Hematopoietic multipotent progenitor cell treated with erythropoietin and hydrocortisone succinate and interleukin-3 and kit ligand, for 15 days (in vitro differentiated cells): Measurements from ENCODE around the gene S1PR3.

ENCODE experiments used
- DNase-seq: peaks from one replicate; pipeline ENCODE4 v3.0.0-alpha.2; 2015; ENCODE audit warnings: low spot score

S1PR3 gene

GRCh38 chr9:89038382-89039103, 47.3 kb downstream of the S1PR3 start:
- no peak for DNase-seq

- no peak for DNase-seq
Measured at GRCh38 chr9:89039104-89039465, 47.8 kb downstream of the S1PR3 start.

DNA sequence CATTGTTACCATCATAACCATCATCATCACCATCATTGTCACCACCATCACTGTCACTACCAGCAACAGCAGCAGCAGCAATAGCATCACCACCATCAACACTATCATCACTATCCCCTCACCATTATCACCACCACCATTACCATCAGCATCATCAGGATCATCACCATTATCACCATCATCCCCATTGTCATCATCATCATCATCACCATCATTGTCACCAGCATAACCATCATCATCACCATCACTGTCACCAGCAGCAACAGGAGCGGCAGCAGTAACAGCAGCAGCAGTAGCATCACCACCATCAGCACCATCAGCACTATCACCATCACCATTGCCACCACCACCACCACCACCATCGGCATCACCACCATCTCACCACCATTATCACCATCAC, 48.4 kb downstream of the S1PR3 start:
- DNase-seq: no peak

DNA sequence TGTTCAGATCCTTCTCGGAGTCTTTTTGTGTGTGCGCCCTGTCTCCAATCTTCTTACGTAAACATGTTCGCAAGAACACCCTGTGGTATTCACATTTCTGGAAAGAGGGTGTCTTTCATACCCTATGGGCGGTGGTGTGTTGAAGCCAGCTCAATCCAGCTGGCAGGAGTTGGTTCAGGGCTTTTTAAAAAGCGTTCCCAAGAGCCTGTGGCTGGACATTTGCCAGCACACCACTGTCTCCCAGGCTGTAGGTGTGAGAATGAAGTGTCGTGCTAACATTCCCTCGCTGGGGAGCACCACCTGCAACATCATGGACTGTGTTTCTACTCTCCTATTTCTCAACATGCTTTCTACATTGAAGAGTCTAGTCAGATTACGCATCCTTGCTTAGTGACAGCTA, 51.7 kb downstream of the S1PR3 start:
- DNase-seq: no peak

GRCh38 chr9:89044104-89044503, 52.8 kb downstream of the S1PR3 start:
- no peak for DNase-seq

DNA sequence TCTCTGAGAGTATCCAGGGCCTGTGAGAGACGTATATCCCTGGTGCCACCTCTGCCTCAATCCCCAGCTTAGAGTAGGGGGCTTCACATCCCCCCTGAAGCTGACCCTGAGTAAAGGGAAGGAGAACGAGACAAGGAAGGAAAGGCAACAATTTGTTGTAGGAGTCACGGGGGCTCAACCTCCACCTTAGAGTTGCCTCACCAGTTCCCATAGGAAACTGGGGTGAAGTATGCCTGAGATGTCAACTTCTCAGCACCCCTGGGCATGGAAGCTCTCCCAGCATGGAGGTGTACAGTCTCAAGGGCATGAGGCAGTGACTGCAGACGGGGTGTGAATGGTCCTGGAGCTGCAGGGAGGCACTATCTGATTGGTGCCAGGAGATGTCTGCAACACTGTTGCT, 53.6 kb downstream of the S1PR3 start:
- DNase-seq: no peak

- DNase-seq: no peak
Measured at GRCh38 chr9:89046832-89047231, 55.6 kb downstream of the S1PR3 start.

GRCh38 chr9:89047667-89048066, 56.4 kb downstream of the S1PR3 start:
- DNase-seq: no peak

- no peak for DNase-seq
Measured at GRCh38 chr9:89048616-89049015, 57.3 kb downstream of the S1PR3 start.

DNA sequence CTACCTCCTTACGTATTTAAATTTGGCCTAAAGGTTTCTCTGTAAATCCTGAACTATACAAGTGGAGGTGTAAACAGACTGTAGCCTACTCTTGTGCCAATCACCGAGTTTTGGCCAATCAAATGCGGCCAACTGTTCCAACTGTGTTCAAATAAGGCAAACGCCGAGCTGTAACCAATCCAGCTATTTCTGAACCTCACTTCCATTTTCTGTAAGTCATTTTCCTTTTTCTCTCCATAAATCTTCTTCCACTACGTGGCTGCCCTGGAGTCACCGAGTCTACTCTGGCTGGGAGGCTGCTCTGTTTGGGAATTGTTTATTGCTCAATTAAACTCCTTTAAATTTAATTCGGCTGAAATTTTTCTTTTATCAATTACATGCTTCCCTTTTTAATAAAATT, 58.4 kb downstream of the S1PR3 start:
- no peak for DNase-seq

- no peak for DNase-seq
Measured at GRCh38 chr9:89051421-89052025, 60.3 kb downstream of the S1PR3 start.

GRCh38 chr9:89052470-89053097, 61.3 kb downstream of the S1PR3 start:
- peak; percentile 86 for DNase-seq

- DNase-seq: no peak
Measured at GRCh38 chr9:89053301-89053700, 62.0 kb downstream of the S1PR3 start.
